Spleen (tissue), 7 donors: ENCODE data around the gene MUC12.
A peak's percentile ranks its signal among the peaks of the same experiment; 100 is the strongest.

Source experiments
- POLR2A ChIP-seq, 3 donors: fragments of 450-650 bp; IDR thresholded peaks; one replicate each; pipeline ENCODE4 v1.5.1; 2017; ENCODE audit warnings: antibody characterized with exemption in 3 of 3, mild to moderate bottlenecking in 1 of 3
- POLR2AphosphoS5 ChIP-seq, 3 donors: sonication (generic); formaldehyde crosslinking; IDR thresholded peaks; one replicate each; pipeline ENCODE4 v1.5.1; 2017; ENCODE audit warnings: antibody characterized with exemption in 3 of 3
- TF ChIP-seq, protein P1 (sequence below), 11 experiments: fragments of 200-600 bp in 7 of 11; fragments of 450-650 bp in 4 of 11; sonication (generic) in 4 of 11; IDR thresholded peaks in 8 of 11; conservative IDR thresholded peaks in 3 of 11; 1 replicate in 7 of 11; 2 replicates in 4 of 11; pipeline versions ENCODE4 v1.4.0 to v1.8.0; 2016 to 2021; ENCODE audit warnings: antibody characterized with exemption in 11 of 11, inconsistent platforms in 4 of 11, mild to moderate bottlenecking in 1 of 11
- donor health status: DM: no; HTN: no; CAD: no; lungs with moderate emphysema.
- donor health status: DM: no; HTN: no; CAD: no.
- donor health status: DM: no; HTN: no; CAD: no.

DNA sequence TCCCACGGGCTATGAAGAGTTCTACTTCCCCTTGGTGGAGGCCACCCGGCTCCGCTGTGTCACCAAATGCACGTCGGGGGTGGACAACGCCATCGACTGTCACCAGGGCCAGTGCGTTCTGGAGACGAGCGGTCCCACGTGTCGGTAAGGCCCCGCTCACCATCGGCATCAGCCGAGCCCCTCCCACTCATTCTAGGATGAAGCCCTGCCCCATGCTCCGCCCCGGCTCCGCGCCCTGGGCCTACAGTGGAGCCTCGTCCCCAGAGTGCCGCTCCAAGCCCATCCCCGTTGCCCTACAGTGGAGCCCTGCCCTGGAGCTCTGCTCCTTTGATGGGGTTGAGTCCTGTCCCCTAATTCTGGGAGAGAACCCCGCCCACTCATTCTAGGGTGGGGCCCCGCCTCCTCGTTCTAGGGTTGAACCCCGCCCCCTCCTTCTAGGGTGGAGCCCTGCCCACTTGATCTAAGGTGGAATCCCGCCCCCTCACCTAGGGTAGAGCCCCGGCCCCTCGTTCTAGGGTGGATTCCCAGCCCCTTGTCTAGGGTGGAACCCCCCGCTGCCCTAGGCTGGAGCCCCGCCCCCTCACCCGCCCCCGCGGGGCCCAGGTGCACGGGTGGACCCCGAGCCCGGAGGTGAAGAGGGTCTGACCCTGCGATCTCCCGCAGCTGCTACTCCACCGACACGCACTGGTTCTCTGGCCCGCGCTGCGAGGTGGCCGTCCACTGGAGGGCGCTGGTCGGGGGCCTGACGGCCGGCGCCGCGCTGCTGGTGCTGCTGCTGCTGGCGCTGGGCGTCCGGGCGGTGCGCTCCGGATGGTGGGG lies 3.4 kb upstream of the MUC12 start:
- TF ChIP-seq, protein P1, sequence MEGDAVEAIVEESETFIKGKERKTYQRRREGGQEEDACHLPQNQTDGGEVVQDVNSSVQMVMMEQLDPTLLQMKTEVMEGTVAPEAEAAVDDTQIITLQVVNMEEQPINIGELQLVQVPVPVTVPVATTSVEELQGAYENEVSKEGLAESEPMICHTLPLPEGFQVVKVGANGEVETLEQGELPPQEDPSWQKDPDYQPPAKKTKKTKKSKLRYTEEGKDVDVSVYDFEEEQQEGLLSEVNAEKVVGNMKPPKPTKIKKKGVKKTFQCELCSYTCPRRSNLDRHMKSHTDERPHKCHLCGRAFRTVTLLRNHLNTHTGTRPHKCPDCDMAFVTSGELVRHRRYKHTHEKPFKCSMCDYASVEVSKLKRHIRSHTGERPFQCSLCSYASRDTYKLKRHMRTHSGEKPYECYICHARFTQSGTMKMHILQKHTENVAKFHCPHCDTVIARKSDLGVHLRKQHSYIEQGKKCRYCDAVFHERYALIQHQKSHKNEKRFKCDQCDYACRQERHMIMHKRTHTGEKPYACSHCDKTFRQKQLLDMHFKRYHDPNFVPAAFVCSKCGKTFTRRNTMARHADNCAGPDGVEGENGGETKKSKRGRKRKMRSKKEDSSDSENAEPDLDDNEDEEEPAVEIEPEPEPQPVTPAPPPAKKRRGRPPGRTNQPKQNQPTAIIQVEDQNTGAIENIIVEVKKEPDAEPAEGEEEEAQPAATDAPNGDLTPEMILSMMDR (IDR thresholded peaks at IDR 0.05 in 8 of 11, conservative IDR thresholded peaks at IDR 0.05 in 3 of 11) = peak in 9 of 11 experiments; percentile 25 to 79 (median 70)
- peak in 1 of 3 donors; percentile 31 for TF ChIP-seq POLR2AphosphoS5 (IDR thresholded peaks at IDR 0.05)
- no peak for TF ChIP-seq POLR2A (IDR thresholded peaks at IDR 0.05)
